OCI-LY3 (cell line): ENCODE data around the gene DSC3.

Source experiments
- EZH2phosphoT487 ChIP-seq: fragments of 200-600 bp; shearing (Covaris generic); IDR thresholded peaks from 2 replicates; pipeline ENCODE4 v1.6.1; 2018; ENCODE audit warnings: antibody characterized with exemption, mixed run types, low read depth
- TF ChIP-seq, protein P1 (sequence below): fragments of 200-600, 300-600 bp; sonication (generic); IDR thresholded peaks from 2 replicates; pipeline ENCODE4 v1.5.1; 2014; ENCODE audit warnings: antibody characterized with exemption, low read length, low read depth

DNA sequence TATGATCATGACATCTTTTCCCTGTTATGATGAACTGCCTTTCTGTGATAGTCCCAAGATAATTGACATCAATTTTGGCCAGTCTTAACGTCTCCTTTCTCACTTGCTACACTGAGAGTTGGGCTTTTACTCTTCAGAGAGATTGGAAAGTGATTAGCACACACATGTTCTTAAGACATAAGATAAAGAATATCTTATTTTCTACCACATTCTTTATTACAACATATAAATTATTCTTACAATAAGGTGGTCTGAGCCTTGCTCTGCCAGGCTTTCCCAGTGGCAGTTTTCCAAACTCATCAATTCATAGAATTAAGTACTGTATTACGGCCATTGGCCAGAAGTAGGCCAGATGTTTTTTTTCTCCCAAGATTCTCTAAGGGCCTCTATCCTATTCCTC is 5.7 kb upstream of the DSC3 start:
- TF ChIP-seq, protein P1, sequence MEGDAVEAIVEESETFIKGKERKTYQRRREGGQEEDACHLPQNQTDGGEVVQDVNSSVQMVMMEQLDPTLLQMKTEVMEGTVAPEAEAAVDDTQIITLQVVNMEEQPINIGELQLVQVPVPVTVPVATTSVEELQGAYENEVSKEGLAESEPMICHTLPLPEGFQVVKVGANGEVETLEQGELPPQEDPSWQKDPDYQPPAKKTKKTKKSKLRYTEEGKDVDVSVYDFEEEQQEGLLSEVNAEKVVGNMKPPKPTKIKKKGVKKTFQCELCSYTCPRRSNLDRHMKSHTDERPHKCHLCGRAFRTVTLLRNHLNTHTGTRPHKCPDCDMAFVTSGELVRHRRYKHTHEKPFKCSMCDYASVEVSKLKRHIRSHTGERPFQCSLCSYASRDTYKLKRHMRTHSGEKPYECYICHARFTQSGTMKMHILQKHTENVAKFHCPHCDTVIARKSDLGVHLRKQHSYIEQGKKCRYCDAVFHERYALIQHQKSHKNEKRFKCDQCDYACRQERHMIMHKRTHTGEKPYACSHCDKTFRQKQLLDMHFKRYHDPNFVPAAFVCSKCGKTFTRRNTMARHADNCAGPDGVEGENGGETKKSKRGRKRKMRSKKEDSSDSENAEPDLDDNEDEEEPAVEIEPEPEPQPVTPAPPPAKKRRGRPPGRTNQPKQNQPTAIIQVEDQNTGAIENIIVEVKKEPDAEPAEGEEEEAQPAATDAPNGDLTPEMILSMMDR = no peak
- no peak for TF ChIP-seq EZH2phosphoT487
